ENCODE results near the gene ATP10A. TPM values are rescaled to one million over a fixed set of nuclear protein-coding genes. Genes with fewer than 3 reads are reported as not detected.

ATP10A gene
- total RNA-seq, 1 experiment from 2014 or later = 0.02 TPM

DNA sequence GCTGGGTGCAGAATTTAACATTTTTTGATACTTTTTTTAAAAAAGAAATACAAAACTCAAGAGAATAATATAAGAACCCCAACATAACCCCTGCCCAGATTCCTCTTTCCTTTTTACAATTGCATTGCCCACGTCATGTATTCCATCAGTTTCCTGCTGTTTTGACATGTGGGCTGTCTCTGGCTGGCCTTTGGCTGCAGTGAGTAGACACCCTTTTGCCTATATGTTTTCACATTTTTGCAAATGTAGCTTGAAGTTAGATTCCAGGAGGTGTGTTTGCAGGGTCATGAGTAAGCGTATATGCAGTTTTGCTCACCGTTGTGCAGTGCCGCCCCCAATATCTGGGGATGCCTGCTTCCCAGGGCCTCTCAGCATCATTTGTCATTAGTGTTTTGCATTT, 28.0 kb upstream of the ATP10A start:
- ATAC-seq (no peak), DNase-seq (ENCODE audit: low read depth, low spot score) (no peak)
- H3K36me3 ChIP-seq (ENCODE audit: control insufficient read depth in 1 of 2, insufficient read depth in 2 of 2, low read length in 2 of 2) = no peaks in the 10 kb centered on the region
- no peak overlapping the region for H3K9ac ChIP-seq (ENCODE audit: low read length)
- no peaks in the 10 kb centered on the region for H3K27me3 ChIP-seq (ENCODE audit: insufficient read depth, low read length)
- H3K9me2 ChIP-seq (ENCODE audit: insufficient read depth) = no peaks in the 10 kb centered on the region
- H3K4me1 ChIP-seq (ENCODE audit: control insufficient read depth in 1 of 2, insufficient read depth in 2 of 2, low read length in 2 of 2) = no peaks in the 10 kb centered on the region
- intact Hi-C loops (cut with micrococcal nuclease) = no loop called here
- H3K4me3 ChIP-seq (replicated peaks in 1 of 2; ENCODE audit: low read depth in 1 of 2, low read length in 2 of 2) = no peak overlapping the region
- peaks cover 3 to 36% of the 10 kb centered on the region in 2 experiments; a peak in 2 of 4 replicates for H3K9me3 ChIP-seq (ENCODE audit: control insufficient read depth in 1 of 2, insufficient read depth in 1 of 2, low read depth in 1 of 2, low read length in 2 of 2)
- H4K20me1 ChIP-seq (ENCODE audit: insufficient read depth) = no peaks in the 10 kb centered on the region
- ChIA-PET POLR2A (no interaction called here), CTCF (no interaction called here), RAD21 (ENCODE audit: low non-redundant PET in 1 of 2, low total read pairs in 2 of 2, uncharacterized antibody in 2 of 2, unreplicated experiment in 2 of 2) (no interaction called here)
- H2AFZ ChIP-seq (ENCODE audit: low read depth, low read length, poor library complexity, severe bottlenecking) = no peak overlapping the region
- TF ChIP-seq EZH2phosphoT487 (IDR thresholded peaks at IDR 0.05; ENCODE audit: borderline replicate concordance) = no peak
- TF ChIP-seq, protein P1, sequence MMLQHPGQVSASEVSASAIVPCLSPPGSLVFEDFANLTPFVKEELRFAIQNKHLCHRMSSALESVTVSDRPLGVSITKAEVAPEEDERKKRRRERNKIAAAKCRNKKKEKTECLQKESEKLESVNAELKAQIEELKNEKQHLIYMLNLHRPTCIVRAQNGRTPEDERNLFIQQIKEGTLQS (IDR thresholded peaks at IDR 0.05) = no peak
- TF ChIP-seq RAD21 (IDR thresholded peaks at IDR 0.05; ENCODE audit: low read depth) = no peak
- no peak for TF ChIP-seq EZH2 (IDR thresholded peaks at IDR 0.05)
- TF ChIP-seq, protein P2, sequence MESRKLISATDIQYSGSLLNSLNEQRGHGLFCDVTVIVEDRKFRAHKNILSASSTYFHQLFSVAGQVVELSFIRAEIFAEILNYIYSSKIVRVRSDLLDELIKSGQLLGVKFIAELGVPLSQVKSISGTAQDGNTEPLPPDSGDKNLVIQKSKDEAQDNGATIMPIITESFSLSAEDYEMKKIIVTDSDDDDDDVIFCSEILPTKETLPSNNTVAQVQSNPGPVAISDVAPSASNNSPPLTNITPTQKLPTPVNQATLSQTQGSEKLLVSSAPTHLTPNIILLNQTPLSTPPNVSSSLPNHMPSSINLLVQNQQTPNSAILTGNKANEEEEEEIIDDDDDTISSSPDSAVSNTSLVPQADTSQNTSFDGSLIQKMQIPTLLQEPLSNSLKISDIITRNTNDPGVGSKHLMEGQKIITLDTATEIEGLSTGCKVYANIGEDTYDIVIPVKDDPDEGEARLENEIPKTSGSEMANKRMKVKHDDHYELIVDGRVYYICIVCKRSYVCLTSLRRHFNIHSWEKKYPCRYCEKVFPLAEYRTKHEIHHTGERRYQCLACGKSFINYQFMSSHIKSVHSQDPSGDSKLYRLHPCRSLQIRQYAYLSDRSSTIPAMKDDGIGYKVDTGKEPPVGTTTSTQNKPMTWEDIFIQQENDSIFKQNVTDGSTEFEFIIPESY (IDR thresholded peaks at IDR 0.05; ENCODE audit: extremely low read depth, insufficient replicate concordance, low read length) = no peak
- TF ChIP-seq, protein P3, sequence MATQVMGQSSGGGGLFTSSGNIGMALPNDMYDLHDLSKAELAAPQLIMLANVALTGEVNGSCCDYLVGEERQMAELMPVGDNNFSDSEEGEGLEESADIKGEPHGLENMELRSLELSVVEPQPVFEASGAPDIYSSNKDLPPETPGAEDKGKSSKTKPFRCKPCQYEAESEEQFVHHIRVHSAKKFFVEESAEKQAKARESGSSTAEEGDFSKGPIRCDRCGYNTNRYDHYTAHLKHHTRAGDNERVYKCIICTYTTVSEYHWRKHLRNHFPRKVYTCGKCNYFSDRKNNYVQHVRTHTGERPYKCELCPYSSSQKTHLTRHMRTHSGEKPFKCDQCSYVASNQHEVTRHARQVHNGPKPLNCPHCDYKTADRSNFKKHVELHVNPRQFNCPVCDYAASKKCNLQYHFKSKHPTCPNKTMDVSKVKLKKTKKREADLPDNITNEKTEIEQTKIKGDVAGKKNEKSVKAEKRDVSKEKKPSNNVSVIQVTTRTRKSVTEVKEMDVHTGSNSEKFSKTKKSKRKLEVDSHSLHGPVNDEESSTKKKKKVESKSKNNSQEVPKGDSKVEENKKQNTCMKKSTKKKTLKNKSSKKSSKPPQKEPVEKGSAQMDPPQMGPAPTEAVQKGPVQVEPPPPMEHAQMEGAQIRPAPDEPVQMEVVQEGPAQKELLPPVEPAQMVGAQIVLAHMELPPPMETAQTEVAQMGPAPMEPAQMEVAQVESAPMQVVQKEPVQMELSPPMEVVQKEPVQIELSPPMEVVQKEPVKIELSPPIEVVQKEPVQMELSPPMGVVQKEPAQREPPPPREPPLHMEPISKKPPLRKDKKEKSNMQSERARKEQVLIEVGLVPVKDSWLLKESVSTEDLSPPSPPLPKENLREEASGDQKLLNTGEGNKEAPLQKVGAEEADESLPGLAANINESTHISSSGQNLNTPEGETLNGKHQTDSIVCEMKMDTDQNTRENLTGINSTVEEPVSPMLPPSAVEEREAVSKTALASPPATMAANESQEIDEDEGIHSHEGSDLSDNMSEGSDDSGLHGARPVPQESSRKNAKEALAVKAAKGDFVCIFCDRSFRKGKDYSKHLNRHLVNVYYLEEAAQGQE (IDR thresholded peaks at IDR 0.05; ENCODE audit: low read depth) = no peak
- no peak for TF ChIP-seq TCF7L2 (IDR thresholded peaks at IDR 0.05; ENCODE audit: borderline replicate concordance, extremely low read depth, insufficient read depth, insufficient read length)
- no peak for TF ChIP-seq SP1 (IDR thresholded peaks at IDR 0.05; ENCODE audit: low read depth)
- no peak for TF ChIP-seq CEBPB (IDR thresholded peaks at IDR 0.05; ENCODE audit: low read depth)
- TF ChIP-seq POLR2A (IDR thresholded peaks at IDR 0.05; ENCODE audit: borderline replicate concordance, extremely low read depth, insufficient read depth, insufficient read length) = no peak
- TF ChIP-seq YY1 (IDR thresholded peaks at IDR 0.05; ENCODE audit: extremely low read depth, insufficient replicate concordance, low read depth, low read length) = no peak
- no peak for TF ChIP-seq SIN3A (IDR thresholded peaks at IDR 0.05; ENCODE audit: low read depth)
- BruUV-seq (replicated peaks) = no TSS peak
- H3K4me2 ChIP-seq (ENCODE audit: low read length) = no peak overlapping the region
- H3K79me2 ChIP-seq (ENCODE audit: insufficient read depth, low read length) = no peaks in the 10 kb centered on the region
- no peak overlapping the region for H3K27ac ChIP-seq (ENCODE audit: low read depth, low read length)
